HG03571 (cell line): Measurements from ENCODE around the gene NCR1.
"Not testable (repeated sequence)": the region's sequence is repeated elsewhere in the genome, so short reads cannot be mapped to it uniquely, and the experiment has no call there.

Experiments
- ATAC-seq: cut with Tn5 transposase; IDR thresholded peaks from one replicate; pipeline ENCODE4 v1.9.1; 2021; ENCODE audit not compliant: unreplicated experiment

NCR1 gene

DNA sequence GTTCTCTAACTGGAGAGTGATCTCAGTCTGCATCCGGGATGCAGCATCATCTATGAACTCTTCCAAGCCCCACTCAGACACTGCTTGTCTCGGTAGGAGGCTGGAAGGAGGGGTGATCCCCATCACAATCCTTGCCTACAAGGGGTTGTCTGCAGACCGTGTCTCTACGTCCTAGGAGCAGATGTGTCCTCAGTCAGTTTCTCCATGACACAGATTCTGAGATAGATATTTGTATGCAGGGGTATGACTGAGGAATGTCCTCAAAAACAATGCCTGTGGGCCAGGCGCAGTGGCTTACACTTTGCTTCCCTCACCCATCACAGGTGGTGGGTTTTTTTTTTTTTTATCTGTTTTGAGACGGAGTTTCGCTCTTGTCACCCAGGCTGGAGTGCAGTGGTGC, 871 bp downstream of the NCR1 start:
- no peak for ATAC-seq

DNA sequence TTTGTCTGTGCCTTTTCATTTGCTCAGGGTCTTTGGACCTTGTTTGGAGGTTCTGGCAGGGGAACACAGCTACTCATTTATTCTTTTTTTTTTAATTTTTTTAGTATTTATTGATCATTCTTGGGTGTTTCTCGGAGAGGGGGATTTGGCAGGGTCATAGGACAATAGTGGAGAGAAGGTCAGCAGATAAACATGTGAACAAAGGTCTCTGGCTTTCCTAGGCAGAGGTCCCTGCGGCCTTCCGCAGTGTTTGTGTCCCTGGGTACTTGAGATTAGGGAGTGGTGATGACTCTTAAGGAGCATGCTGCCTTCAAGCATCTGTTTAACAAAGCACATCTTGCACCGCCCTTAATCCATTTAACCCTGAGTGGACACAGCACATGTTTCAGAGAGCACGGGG, 2.0 kb downstream of the NCR1 start:
- not testable (repeated sequence) for ATAC-seq

DNA sequence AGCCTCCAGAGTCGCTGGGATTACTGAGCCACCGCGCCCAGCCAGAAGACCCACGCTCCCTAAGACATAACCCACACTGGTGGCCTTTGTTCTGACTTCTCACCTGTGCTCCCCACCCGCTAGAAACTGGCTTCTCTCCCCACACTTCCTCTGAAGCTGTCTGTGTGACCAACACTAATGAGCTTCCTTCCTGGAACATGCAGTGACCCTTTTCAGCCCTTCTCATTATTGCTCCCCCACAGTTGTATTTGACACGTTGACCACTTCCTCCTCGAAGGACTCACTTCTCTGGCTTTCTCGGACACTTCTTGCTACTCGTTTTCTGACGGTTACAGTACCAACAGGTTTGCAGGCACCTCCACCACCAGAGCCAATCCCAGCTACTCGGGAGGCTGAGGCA, 10.9 kb downstream of the NCR1 start:
- no peak for ATAC-seq

DNA sequence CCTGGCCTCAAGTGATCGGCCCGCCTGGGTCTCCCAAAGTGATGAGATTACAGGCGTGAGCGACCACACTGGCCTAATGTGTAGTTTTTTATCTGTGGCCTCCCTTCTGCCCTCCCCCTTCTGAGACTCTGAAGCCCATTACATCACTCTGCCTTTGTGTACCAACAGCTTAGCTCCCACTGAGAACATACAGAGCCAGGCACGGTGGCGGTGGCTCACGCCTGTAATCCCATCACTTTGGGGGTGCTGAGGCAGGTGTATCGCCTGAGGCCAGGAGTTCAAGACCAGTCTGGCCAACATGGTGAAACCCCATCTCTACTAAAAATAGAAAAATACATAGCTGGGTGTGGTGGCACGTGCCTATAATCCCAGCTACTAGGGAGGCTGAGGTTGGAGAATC, 12.6 kb downstream of the NCR1 start:
- no peak for ATAC-seq

- ATAC-seq: not testable (repeated sequence)
Measured at GRCh38 chr19:54919646-54920563, 14.0 kb downstream of the NCR1 start.

- no peak for ATAC-seq
Measured at GRCh38 chr19:54921082-54921481, 15.1 kb downstream of the NCR1 start.

- no peak for ATAC-seq
Measured at GRCh38 chr19:54923276-54923675, 17.3 kb downstream of the NCR1 start.

DNA sequence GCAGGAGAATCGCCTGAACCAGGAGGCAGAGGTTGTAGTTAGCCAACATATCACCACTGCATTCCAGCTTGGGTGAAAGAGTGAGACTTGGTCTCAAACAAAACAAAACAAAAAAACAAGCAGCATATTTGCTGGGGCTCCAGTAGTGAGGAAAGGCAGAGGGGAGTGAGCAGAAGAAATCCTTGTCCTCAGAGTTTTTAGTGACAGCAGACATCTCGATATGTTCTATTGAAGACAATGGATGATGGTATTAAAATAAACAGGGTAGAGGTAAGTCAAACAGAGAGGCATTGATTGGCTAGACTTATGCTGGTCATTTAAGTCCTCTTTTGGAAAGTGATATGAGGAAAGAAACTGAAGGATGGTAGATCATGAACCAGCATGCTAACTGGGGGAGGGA, 22.4 kb downstream of the NCR1 start:
- ATAC-seq: no peak

GRCh38 chr19:54937926-54938325, 32.0 kb downstream of the NCR1 start:
- ATAC-seq: no peak

- ATAC-seq: no peak
Measured at GRCh38 chr19:54938906-54939305, 33.0 kb downstream of the NCR1 start.

GRCh38 chr19:54939538-54939937, 33.6 kb downstream of the NCR1 start:
- ATAC-seq: not testable (repeated sequence)

DNA sequence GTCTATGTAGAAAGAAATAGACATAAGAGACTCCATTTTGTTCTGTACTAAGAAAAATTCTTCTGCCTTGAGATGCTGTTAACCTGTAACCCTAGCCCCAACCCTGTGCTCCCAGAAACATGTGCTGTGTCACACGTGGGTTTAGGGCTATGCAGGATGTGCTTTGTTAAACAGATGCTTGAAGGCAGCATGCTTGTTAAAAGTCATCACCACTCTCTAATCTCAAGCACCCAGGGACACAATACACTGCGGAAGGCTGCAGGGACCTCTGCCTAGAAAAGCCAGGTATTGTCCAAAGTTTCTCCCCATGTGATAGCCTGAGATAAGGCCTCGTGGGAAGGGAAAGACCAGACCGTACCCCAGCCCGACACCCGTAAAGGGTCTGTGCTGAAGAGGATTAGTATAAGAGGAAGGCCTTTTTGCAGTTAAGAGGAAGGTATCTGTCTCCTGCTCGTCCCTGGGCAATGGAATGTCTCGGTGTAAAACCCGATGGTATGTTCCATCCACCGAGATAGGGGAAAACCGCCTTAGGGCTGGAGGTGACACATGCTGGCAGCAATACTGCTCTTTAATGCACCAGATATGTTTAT, 37.9 kb downstream of the NCR1 start:
- not testable (repeated sequence) for ATAC-seq

- ATAC-seq: no peak
Measured at GRCh38 chr19:54947381-54947780, 41.4 kb downstream of the NCR1 start, which contains the start of gene NLRP7. NLRP7 (minus strand) TSS chr19:54947530.

DNA sequence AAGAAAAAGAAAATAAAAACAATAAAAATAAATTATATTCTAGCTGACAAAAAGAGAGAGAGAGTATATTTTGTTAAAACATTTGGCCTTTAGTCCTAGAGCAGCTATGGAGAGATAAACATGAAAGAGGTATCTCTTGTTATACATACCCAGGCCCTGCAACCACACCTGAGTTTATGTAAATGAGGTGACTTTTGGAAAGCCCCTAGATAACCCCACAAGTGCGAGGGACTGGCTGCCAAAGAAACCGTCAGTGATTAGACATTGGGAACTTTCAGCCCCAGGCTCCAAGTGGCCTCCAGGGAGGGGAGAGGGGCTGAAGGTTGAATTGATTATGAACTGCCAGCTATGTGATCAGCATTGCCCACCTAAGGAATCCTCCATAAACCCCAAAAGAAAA, 43.5 kb downstream of the NCR1 start:
- no peak for ATAC-seq

DNA sequence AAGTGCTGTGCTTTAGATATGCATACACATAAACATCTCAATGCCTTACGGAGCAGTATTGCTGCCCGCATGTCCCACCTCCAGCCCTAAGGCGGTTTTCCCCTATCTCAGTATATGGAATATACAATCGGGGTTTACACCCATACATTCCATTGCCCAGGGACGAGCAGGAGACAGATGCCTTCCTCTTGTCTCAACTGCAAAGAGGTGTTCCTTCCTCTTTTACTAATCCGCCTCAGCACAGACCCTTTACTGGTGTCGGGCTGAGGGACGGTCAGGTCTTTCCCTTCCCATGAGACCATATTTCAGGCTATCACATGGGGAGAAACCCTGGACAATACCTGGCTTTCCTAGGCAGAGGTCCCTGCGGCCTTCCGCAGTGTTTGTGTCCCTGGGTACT, 44.6 kb downstream of the NCR1 start:
- not testable (repeated sequence) for ATAC-seq

DNA sequence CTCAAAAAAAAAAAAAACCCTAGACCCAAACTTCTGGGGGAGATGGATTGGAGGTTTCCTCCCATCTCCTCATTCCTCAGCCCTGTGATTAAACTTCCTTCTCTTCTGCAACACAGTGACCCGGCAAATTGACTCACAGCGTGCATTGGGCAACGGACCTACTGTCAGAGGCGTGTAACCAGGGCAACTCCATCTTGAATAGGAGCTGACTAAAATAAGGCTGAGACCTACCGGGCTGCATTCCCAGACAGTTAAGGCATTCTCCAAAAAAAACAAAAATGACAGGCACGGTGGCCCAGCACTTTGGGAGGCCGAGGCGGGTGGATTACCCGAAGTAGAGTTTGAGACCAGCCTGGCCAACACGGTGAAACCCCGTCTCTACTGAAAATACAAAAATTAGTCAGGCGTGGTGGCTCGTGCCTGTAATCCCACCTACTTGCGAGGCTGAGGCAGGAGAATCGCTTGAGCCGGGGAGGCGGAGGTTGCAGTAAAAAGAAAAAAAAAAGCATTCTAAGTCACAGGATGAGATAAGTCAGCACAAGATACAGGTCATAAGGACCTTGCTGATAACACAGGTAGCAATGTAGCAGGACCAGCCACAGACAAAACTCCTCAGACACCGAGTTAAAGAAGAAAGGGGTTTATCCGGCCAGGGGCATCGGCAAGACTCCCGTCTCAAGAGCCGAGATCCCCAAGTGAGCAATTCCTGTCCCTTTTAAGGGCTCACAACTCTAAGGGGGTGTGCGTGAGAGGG, 46.8 kb downstream of the NCR1 start:
- no peak for ATAC-seq

- ATAC-seq: not testable (repeated sequence)
Measured at GRCh38 chr19:54953345-54953713, 47.4 kb downstream of the NCR1 start.

DNA sequence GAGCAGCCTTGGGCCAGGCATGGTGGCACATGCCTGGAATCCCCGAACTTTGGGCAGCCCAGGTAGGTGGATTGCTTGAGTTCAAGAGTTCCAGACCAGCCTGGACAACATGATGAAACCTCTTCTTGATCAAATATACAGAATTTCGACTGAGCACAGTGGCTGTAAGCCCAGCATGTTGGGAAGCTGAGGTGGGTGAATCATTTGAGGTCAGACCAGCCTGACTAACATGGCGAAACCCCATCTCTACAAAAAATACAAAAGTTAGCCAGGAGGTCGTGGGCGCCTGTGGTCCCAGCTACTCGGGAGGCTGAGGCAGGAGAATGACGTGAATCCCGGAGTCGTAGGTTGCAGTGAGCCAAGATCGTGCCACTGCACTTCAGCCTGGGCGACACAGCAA, 49.4 kb downstream of the NCR1 start:
- no peak for ATAC-seq

GRCh38 chr19:54959840-54960239, 53.9 kb downstream of the NCR1 start:
- no peak for ATAC-seq
